Keratinocyte (primary cell): Measurements from ENCODE around the gene MAST1. TPM values are rescaled to one million over a fixed set of nuclear protein-coding genes. Genes with fewer than 3 reads are reported as not detected.
A peak's percentile ranks its signal among the peaks of the same experiment; 100 is the strongest.
"Not testable (repeated sequence)": the region's sequence is repeated elsewhere in the genome, so short reads cannot be mapped to it uniquely, and the experiment has no call there.

Source experiments
- DNase-seq: peaks from one replicate; pipeline ENCODE4 v3.0.0-alpha.2; 2011; ENCODE audit warnings: low read depth, missing footprints, low spot score
- FAIRE-seq: peaks from 2 replicates; lab custom pipeline; 2011; peaks lifted over from hg19 to GRCh38; lab: Jason Lieb, UNC
- H2AFZ ChIP-seq: 2 replicates; pipeline ENCODE4 v1.6.0; 2012; ENCODE audit warnings: low read length, control low read depth, inconsistent platforms; ENCODE audit not compliant: control insufficient read depth
- H3K27ac ChIP-seq: 2 replicates; pipeline ENCODE4 v1.5.1; 2011; ENCODE audit warnings: low read length; ENCODE audit not compliant: control insufficient read depth, insufficient read depth
- H3K27me3 ChIP-seq: 3 replicates; pipeline ENCODE4 v1.6.0; 2011; ENCODE audit warnings: low read length; ENCODE audit not compliant: control insufficient read depth, insufficient read depth; ENCODE audit errors: extremely low read depth
- H3K36me3 ChIP-seq, 2 experiments: 2 replicates in 1 of 2; 3 replicates in 1 of 2; pipeline ENCODE4 v1.5.1; 2011; ENCODE audit warnings: low read length in 2 of 2, mild to moderate bottlenecking in 1 of 2; ENCODE audit not compliant: control insufficient read depth in 2 of 2, insufficient read depth in 2 of 2; ENCODE audit errors: extremely low read depth in 1 of 2
- H3K4me1 ChIP-seq: 3 replicates; pipeline ENCODE4 v1.5.1; 2011; ENCODE audit warnings: low read length; ENCODE audit not compliant: control insufficient read depth, insufficient read depth; ENCODE audit errors: extremely low read depth
- H3K4me2 ChIP-seq: 3 replicates; pipeline ENCODE4 v1.6.0; 2011; ENCODE audit warnings: low read depth, low read length; ENCODE audit not compliant: control insufficient read depth, insufficient read depth; ENCODE audit errors: extremely low read depth
- H3K4me3 ChIP-seq, 3 experiments: fragments of 200-600 bp in 1 of 3; sonication (generic) in 1 of 3; 2 replicates in 2 of 3; 3 replicates in 1 of 3; pipeline ENCODE4 v1.5.1; 2011 to 2016; ENCODE audit warnings: low read length in 3 of 3, mild to moderate bottlenecking in 3 of 3, control low read depth in 2 of 3, inconsistent platforms in 1 of 3, low read depth in 1 of 3, mixed read lengths in 1 of 3, mixed run types in 1 of 3, moderate library complexity in 1 of 3; ENCODE audit not compliant: control insufficient read depth in 2 of 3, insufficient read depth in 2 of 3; ENCODE audit errors: extremely low read depth in 1 of 3
- H3K79me2 ChIP-seq: 2 replicates; pipeline ENCODE4 v1.6.0; 2012; ENCODE audit warnings: low read length; ENCODE audit not compliant: control insufficient read depth, insufficient read depth
- H3K9ac ChIP-seq: 3 replicates; pipeline ENCODE4 v1.6.0; 2011; ENCODE audit warnings: low read length; ENCODE audit not compliant: control insufficient read depth, insufficient read depth; ENCODE audit errors: extremely low read depth
- H3K9me1 ChIP-seq: 3 replicates; pipeline ENCODE4 v1.6.0; 2011; ENCODE audit warnings: low read length; ENCODE audit not compliant: control insufficient read depth, insufficient read depth; ENCODE audit errors: extremely low read depth
- H3K9me3 ChIP-seq: 2 replicates; pipeline ENCODE4 v1.5.1; 2012; ENCODE audit warnings: low read depth, low read length; ENCODE audit not compliant: control insufficient read depth
- H4K20me1 ChIP-seq: 3 replicates; pipeline ENCODE4 v1.6.0; 2011; ENCODE audit warnings: low read length; ENCODE audit not compliant: control insufficient read depth, insufficient read depth; ENCODE audit errors: extremely low read depth
- CTCF ChIP-seq, 3 experiments: IDR thresholded peaks in 1 of 3; conservative IDR thresholded peaks in 1 of 3; optimal IDR thresholded peaks in 1 of 3; 2 replicates in 2 of 3; 3 replicates in 1 of 3; pipeline versions ENCODE3 to v1.5.1; 2011; ENCODE audit warnings: low read length in 3 of 3, mild to moderate bottlenecking in 3 of 3, moderate library complexity in 2 of 3, control low read depth in 1 of 3, inconsistent platforms in 1 of 3; ENCODE audit not compliant: insufficient read depth in 2 of 3; ENCODE audit errors: extremely low read depth in 1 of 3
- EZH2 ChIP-seq: IDR thresholded peaks from one replicate; pipeline ENCODE4 v1.6.1; 2012; ENCODE audit warnings: inconsistent platforms, mild to moderate bottlenecking, low read length, moderate library complexity
- dilution Hi-C: fragments of 300-500 bp; cut with MboI; formaldehyde crosslinking; loops from one replicate; pipeline ENCODE4 v1.7.0; 2020; ENCODE audit warnings: low sequenced_read_pairs; ENCODE audit not compliant: extremely low pct_ligation_motif_present
- polyA plus RNA-seq, 5 experiments: library from polyadenylated mRNA; depleted of rRNA in 3 of 5; stranded (reverse) in 3 of 5; stranded (forward) in 1 of 5; unstranded in 1 of 5; fragments of >200 nt; gene quantifications; 1 replicate in 1 of 5; 2 replicates in 3 of 5; 3 replicates in 1 of 5; pipeline versions ENCODE4 v1.2.1 to v1.2.3, GENCODE V29; 2011 to 2012; ENCODE audit warnings: missing spikeins in 2 of 5, low read depth in 1 of 5, low replicate concordance in 1 of 5

The MAST1 gene
- polyA plus RNA-seq, 1 donor (not counting 4 experiments of a cell fraction or from before 2014, with no cell fraction given) = 0.13 TPM

GRCh38 chr19:12888006-12888603 lies 49.8 kb downstream of the MAST1 start:
- TF ChIP-seq EZH2 = no peak
- TF ChIP-seq CTCF (optimal IDR thresholded peaks at IDR 0.05 in 1 of 3, IDR thresholded peaks at IDR 0.05 in 1 of 3, conservative IDR thresholded peaks at IDR 0.05 in 1 of 3; ENCODE audit: extremely low read depth in 1 of 3, insufficient read depth in 2 of 3, low read length in 3 of 3) = no peak
- no peak overlapping the region for H3K9ac ChIP-seq
- DNase-seq (no peak), FAIRE-seq (no peak)
- no peaks in the 10 kb centered on the region for H3K27me3 ChIP-seq
- no peak overlapping the region for H3K4me2 ChIP-seq
- peaks cover 0 to under 1% of the 10 kb centered on the region in 2 experiments for H3K36me3 ChIP-seq
- H3K4me1 ChIP-seq = peaks cover 10% of the 10 kb centered on the region
- H3K4me3 ChIP-seq = no peak overlapping the region
- H2AFZ ChIP-seq = no peak overlapping the region
- dilution Hi-C loops = no loop called here
- H4K20me1 ChIP-seq = no peaks in the 10 kb centered on the region
- peaks cover 10% of the 10 kb centered on the region for H3K79me2 ChIP-seq
- no peak overlapping the region for H3K27ac ChIP-seq
- peaks cover 10% of the 10 kb centered on the region for H3K9me3 ChIP-seq
- H3K9me1 ChIP-seq = no peaks in the 10 kb centered on the region

GRCh38 chr19:12890299-12890786 lies 52.0 kb downstream of the MAST1 start:
- DNase-seq, H3K9ac ChIP-seq, H4K20me1 ChIP-seq, FAIRE-seq, dilution Hi-C loops, H3K9me1 ChIP-seq, H3K27ac ChIP-seq, H3K27me3 ChIP-seq, H3K9me3 ChIP-seq, H3K4me1 ChIP-seq: not testable (repeated sequence)
- H3K4me3 ChIP-seq = peak overlapping the region in 1 of 3 experiments; percentile 40
- H3K79me2 ChIP-seq = peaks cover 10% of the 10 kb centered on the region
- peaks cover 1 to 15% of the 10 kb centered on the region in 2 experiments for H3K36me3 ChIP-seq
- peak overlapping the region; percentile 16 for H2AFZ ChIP-seq
- peak overlapping the region; percentile 69 for H3K4me2 ChIP-seq
